NB4 (cell line): ENCODE results near the gene S100A10.

ENCODE experiments used
- DNase-seq: peaks from one replicate; pipeline ENCODE4 v3.0.0; 2010; ENCODE audit warnings: low read depth
- H3K4me3 ChIP-seq: one replicate; pipeline ENCODE4 v1.5.1; 2011; ENCODE audit warnings: mild to moderate bottlenecking, low read depth, low read length, moderate library complexity
- CTCF ChIP-seq: IDR thresholded peaks from one replicate; pipeline ENCODE4 v1.5.1; 2012; ENCODE audit warnings: low read depth, low read length
- MYC ChIP-seq: IDR thresholded peaks from 2 replicates; pipeline ENCODE4 v1.6.1; 2011; ENCODE audit warnings: low read depth, low read length
- POLR2A ChIP-seq: IDR thresholded peaks from 2 replicates; pipeline ENCODE4 v1.6.1; 2011; ENCODE audit warnings: mild to moderate bottlenecking; ENCODE audit not compliant: insufficient read length; ENCODE audit errors: extremely low read depth
- TF ChIP-seq, protein P1 (sequence below): IDR thresholded peaks from 2 replicates; pipeline ENCODE4 v1.6.1; 2011; ENCODE audit warnings: low read depth, low read length

The S100A10 gene

GRCh38 chr1:151964510-151964909 is 29.1 kb downstream of the S100A10 start:
- no peak for DNase-seq
- no peak overlapping the region for H3K4me3 ChIP-seq
- TF ChIP-seq POLR2A = no peak
- TF ChIP-seq CTCF = no peak
- TF ChIP-seq, protein P1, sequence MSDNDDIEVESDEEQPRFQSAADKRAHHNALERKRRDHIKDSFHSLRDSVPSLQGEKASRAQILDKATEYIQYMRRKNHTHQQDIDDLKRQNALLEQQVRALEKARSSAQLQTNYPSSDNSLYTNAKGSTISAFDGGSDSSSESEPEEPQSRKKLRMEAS = no peak
- no peak for TF ChIP-seq MYC

DNA sequence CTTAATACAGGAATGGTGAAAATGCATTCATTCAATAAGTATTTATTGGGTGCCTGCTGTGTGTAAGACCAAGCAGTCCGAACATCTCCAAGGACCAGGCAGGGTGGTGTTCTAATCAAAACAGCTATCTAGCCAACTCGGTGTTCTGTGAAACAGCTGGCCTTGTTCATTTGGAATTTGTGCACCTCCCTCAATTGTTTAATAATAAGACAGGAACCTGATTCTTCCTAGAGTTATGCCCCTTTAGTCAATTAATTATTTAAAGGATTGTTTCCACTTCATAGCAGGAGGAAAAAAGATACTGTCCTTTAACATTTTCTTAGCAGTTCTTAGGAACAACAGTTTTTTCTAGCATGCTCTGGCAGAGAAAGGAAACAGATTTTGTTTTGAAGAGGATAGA is 30.4 kb downstream of the S100A10 start:
- no peak for TF ChIP-seq POLR2A
- no peak for TF ChIP-seq CTCF
- no peak for TF ChIP-seq MYC
- TF ChIP-seq, protein P1 = no peak
- DNase-seq = no peak
- no peak overlapping the region for H3K4me3 ChIP-seq

GRCh38 chr1:151961833-151962232 is 31.8 kb downstream of the S100A10 start:
- no peak overlapping the region for H3K4me3 ChIP-seq
- TF ChIP-seq, protein P1 = no peak
- TF ChIP-seq CTCF = no peak
- no peak for TF ChIP-seq MYC
- no peak for TF ChIP-seq POLR2A
- DNase-seq = no peak

- no peak overlapping the region for H3K4me3 ChIP-seq
- TF ChIP-seq POLR2A (no peak), CTCF (no peak), MYC (no peak)
- DNase-seq = no peak
These were observed 32.7 kb downstream of the S100A10 start for GRCh38 chr1:151960780-151961513.

DNA sequence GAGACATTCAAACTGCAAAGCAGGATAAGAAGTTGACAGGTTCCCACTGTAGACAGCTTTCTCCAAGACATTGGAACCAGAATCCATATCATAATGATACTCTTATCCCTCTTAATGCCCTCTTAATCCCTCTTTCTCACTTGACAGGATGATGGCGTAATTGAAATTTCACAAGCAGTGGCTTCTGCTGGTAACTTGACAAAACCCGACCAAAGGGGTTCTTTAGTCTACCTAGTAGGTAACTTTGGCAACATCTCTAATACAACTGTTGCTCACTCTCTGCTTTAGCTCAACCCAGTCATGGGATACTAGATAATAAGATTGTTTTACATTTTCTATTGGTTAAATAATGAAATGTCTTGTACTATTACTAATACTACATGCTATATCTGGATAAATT is 34.7 kb downstream of the S100A10 start:
- no peak for TF ChIP-seq MYC
- no peak for TF ChIP-seq CTCF
- no peak for TF ChIP-seq POLR2A
- TF ChIP-seq, protein P1 = no peak
- H3K4me3 ChIP-seq = no peak overlapping the region
- peak; percentile 70 for DNase-seq
